NCI-H187 (cell line): ENCODE data around the gene IGLL5.
"Not testable (repeated sequence)": the region's sequence is repeated elsewhere in the genome, so short reads cannot be mapped to it uniquely, and the experiment has no call there.

Experiments used
- DNase-seq, 2 experiments: peaks; one replicate each; lab custom pipeline; 2025; lab: John Stamatoyannopoulos, UW

Gene IGLL5

GRCh38 chr22:22884010-22884887 lies 3.4 kb upstream of the IGLL5 start:
- DNase-seq, result peak in 1 of 2 experiments; percentile 5

DNA sequence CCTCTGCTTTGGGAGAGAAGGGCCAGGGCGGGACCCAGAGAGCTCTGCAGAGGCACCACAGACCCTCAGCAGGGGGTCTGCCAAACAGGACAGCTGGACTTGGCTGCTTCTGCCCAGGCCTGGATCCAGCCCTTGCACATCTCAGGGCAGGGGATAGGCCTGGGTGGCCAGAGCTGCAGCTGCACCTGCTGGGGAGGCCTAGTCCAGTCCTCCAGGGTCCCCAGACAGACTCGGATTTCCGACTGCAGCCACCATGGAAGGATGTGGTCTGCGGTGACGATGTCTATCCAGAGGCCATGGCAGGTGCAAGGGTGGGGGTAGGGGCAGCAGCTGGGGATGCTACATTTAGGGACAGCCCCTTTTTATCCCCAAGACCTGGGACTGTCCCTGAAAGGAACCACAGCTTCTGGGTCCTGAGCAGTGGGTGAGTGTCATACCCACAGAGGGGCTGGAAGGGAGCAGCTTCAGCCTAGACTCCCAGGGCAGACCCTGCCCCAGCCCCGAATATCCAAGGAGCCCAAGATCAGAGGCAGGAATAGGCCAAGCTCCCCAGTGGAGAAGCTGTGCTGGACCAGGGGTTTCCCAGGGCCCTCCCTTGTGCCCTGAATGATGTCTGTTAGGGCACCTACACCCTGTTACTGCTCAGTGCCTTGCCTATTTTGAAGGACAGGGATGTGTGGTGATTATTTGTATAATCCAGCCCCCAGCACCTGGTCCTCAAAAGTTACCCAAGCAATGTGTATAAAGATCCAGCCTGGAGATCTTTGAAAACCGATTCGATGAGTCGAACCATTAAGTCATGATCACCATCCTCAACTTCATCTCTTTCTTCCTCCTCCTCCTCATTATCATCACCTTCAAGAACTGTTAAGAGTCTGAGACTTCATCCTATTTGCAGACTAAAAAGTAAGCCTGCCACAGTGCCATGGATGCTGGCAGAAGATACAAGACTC lies 2.5 kb upstream of the IGLL5 start:
- no peak for DNase-seq

DNA sequence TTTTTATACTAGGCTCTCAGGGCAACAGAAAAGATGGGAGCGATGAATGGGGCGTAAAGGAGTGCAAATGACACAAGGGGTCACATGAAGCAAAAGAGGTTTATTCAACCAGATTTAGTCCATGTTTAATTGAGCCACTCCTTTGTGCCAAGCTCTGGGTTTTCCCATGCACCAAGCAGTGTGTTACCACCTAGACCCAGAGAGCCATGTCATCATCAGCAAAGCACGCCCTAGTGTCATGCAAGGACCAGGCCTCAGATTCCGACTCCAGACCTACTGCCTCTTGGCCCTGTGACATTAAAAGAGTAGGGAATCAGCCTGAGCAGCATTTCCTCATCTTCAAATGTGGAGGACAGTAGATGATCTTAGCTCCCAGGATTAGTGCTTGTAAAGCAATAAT lies 1.1 kb upstream of the IGLL5 start:
- no peak for DNase-seq

DNA sequence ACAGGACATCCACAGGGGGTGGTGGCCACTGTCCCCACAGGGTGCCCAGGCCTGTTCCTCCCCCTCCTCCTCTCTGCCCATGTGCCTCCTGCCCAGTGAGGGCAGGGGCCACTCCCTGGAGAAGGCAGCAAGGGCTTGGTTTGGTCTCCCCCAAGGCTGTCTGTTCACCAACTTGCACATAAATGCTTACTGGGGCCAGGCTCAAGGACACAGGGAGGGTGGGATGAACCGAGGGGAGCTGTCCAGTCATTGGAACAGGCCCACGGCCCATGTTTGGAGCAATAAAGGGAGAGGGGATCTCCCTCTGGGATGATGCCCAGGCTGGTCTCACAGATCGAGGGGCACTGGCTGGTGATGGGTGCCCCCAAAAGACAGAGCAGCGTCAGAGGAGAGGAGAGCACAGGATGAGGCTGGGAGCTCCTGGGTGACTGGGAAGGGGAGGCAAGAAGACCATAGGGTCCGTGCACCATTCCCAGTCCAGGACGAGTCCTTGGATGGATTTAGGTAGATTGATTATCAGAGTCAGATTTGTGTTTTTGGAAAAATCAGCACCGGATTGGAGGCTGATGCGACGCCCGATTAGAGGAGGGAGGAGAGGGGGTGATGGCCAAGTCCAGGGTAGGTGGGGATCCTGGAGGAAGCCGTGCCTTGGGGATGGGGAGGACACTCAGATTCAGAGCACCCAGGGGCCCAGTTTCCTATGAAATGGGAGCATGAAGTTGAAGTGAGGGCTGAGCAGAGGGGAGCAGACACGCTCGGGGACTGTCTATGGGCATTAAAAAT lies 1.1 kb downstream of the IGLL5 start:
- no peak for DNase-seq

DNA sequence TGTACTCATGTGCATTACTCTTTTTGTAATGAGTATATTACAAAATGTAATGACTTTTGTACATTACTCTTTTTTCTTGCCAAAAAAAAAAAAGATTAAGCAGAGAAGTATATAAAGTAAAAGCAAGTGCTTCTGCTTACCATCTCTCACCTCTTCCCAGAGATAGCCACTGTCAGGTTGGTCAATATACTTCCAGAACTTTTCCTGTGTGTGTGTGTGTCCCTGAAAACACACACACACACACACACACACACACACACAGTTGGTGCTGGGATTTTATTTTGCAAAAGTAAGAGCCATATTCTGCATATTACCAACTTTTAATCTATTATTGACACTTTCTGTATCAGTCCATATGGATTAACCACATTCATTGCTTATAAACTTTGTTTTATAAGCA lies 2.5 kb downstream of the IGLL5 start:
- no peak for DNase-seq

- DNase-seq, result no peak
Measured at GRCh38 chr22:22891139-22891621, 3.6 kb downstream of the IGLL5 start.

DNA sequence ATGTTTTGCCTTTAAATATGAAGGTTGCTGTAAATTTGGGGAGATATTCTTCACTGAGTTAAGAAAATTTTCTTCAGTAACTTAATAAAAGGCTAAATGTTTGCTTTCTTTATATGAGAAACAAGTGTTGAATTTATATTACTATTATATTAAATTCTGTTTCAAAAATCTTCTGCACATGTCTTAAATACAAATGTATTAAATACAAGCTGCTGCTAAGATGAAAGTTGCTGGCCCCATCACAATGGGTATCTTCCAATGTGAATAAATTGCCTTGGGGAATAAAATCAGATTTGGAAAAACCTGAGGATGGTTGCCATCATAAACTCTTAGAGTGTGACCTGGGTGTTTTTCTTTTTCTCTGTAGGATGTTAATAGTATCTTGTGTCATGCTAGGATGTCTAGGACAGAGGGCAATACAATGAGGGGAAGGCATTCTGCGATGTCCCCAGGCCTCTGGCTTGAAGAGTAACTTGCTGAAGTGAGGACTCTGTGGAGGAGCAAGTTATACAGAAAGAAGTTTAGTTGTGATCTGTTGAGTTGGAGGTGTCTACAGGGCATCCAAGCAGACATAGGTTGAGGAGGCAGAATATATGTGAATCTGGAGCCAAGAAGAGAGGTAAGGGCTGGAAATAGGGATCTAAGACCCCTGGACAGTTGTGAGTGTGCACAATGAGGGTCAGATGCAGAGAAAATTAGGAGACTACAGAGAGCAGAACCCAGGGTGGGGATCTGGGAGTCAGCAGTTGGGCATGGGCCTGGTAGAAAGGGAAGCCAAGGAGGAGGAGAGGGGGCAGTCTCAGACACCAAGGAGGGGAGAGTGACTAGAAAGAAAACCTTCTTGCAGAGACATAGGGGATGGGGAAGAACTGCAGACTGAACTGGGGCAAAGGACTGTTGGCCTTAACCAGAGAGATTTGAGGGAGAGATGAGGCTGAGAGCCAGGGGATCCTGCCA lies 4.8 kb downstream of the IGLL5 start:
- DNase-seq, result no peak

DNA sequence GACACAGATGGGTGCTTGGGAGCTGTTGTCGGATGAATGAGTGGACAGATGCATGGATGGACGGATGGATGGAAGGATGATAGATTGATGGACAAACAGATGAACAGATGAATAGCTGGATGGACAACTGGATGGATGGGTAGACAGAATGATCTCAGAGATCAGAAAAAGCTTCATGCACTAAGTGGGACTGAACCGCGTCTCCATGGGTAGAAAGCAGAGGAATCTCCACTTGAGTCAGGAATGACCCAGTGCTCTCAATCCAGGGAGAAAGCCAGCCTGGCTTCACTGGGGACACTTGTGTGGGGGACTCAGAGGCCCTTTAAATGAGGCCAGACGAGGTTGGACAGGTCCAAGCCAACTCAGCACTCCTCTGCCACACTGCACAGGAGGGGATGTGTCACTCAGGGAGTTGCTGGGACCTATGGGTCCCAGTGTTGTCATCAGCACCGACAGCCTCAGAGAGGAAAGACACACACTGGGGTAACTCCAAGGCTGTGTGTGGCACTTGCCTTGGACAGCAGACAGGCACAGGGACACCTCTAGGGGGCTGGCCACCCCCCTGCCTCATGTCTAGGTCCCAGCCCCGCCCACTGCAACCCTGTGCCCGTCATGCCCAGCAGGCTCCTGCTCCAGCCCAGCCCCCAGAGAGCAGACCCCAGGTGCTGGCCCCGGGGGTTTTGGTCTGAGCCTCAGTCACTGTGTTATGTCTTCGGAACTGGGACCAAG lies 5.6 kb downstream of the IGLL5 start:
- no peak for DNase-seq

DNA sequence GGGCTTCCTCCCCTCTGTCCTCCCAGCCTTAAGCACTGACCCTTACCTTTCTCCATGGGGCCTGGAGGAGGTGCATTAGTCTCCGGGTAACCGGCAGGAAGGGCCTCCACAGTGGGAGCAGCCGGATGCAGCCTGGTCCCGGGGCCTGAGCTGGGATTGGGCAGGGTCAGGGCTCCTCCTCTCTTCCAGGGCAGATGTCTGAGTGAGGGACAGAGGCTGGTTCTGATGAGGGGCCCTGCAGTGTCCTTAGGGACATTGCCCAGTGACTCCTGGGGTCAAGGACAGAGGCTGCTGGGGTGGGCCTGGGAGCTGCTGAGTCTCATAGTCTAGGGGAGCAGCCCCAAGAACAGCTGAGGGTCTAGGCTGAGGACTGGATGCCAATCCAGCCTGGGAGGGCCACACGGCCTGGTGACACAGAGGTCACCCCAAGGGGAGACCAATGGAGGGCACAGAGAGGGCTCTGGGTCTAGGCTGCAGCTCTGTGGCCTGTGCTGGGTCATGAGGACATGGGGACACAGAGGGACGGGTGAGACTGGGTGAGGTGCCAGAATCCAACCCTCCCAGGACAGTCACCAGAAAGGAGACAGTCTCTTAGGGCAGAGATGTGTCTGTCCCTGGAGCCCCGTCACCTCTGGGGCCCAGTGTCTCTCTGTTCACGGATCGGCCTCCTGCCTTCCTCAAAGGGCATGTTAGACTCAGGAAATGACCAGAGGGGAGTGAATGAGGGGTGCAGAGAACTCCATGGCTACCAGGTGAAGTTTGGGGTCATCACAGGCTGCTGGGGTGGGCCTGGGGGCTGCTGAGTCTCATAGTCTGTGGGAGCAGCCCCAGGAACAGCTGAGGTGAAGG lies 6.5 kb downstream of the IGLL5 start:
- DNase-seq, result no peak

- no peak for DNase-seq
Measured at GRCh38 chr22:22894740-22895731, 7.4 kb downstream of the IGLL5 start.

- DNase-seq, result no peak
Measured at GRCh38 chr22:22895776-22896445, 8.3 kb downstream of the IGLL5 start.

GRCh38 chr22:22896601-22897000 lies 9.0 kb downstream of the IGLL5 start:
- no peak for DNase-seq

GRCh38 chr22:22897091-22897490 lies 9.5 kb downstream of the IGLL5 start:
- DNase-seq, result no peak

DNA sequence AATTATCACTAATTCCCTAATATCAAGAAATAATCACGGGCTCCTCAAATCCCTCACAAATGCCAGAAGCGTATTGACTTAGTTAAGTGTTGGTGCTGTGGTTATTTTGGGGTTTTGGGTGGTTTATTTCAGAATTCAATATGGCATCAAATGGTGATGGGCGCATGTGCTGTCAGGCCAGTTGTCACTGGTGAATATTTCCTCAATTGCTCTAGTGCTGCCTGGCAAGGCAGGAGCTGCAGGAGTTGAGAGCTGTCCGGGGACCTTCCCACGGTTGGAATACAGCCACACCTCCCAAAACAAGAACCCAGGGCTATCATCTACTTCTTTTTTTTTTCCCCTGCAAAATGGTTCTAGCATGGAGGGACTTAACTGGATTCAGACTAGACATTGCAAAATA lies 10.3 kb downstream of the IGLL5 start:
- DNase-seq, result no peak

DNA sequence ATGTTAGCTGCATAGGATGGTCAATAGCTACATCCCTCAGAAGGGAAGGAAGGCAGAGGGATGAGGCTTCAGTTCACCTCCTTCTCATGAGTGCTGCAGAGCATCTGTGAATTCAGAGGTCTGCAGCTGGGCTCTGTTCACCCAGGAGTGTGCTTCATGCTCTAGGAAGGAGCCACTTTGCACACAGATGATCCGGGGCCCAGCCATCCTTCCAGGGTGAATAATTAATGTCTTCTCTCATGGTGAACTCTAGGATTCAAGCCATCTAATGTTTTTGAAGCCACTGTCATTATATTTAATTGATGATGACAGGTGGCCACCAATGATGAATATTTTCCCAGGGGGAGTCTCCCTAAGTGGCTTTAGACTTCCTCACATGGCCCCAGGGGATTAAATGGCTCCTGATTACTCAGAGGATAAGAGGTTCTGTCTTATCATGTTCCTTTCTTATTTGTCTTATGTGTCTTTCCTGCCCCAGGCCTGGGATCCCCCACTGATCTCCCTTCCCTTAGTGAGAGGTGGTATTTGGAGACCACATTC lies 10.9 kb downstream of the IGLL5 start:
- DNase-seq, result not testable (repeated sequence)

GRCh38 chr22:22899342-22900080 lies 11.9 kb downstream of the IGLL5 start:
- not testable (repeated sequence) for DNase-seq
